Measurements from ENCODE around the gene CDK6. TPM values are rescaled to one million over a fixed set of nuclear protein-coding genes. Genes with fewer than 3 reads are reported as not detected.

Gene CDK6
- total RNA-seq, 1 experiment from 2014 or later = 38.7 TPM

- intact Hi-C loops (cut with micrococcal nuclease) = no loop called here
- 0 out of 2 replicates have a peak, but pooled peaks cover 4% of the 10 kb centered on the region for H4K20me1 ChIP-seq (ENCODE audit: low read length)
- no peaks in the 10 kb centered on the region for H3K9me3 ChIP-seq (ENCODE audit: low read length)
- H3K27ac ChIP-seq (ENCODE audit: low read length) = peak overlapping the region; percentile 54
- no peak overlapping the region for H3K4me2 ChIP-seq (ENCODE audit: low read length)
- TF ChIP-seq EZH2phosphoT487 (IDR thresholded peaks at IDR 0.05; ENCODE audit: borderline replicate concordance, low read length) (no peak), CTCF (conservative IDR thresholded peaks at IDR 0.05; ENCODE audit: low read depth, low read length) (no peak), EZH2 (IDR thresholded peaks at IDR 0.05; ENCODE audit: low read length, unreplicated experiment) (no peak)
- H3K9ac ChIP-seq (ENCODE audit: low read length) = no peak overlapping the region
- H3F3A ChIP-seq (ENCODE audit: low read length, unreplicated experiment) = no peaks in the 10 kb centered on the region
- no peaks in the 10 kb centered on the region for H3K79me2 ChIP-seq (ENCODE audit: low read length)
- peak; percentile 88 for ATAC-seq
- peaks cover 62% of the 10 kb centered on the region for H3K36me3 ChIP-seq (ENCODE audit: low read depth, low read length)
- no peaks in the 10 kb centered on the region for H3K9me2 ChIP-seq (replicated peaks; ENCODE audit: low read length)
- ChIA-PET POLR2A (ENCODE audit: unreplicated experiment) (interaction anchor here (0.7 kb wide), 1 partner anchor 146 kb away, joined by 8 read pairs; no protein-coding TSS in a partner anchor), CTCF (interaction anchor here (0.6 to 1.0 kb wide), 2 partner anchors 34 to 39 kb away, joined by 3 read pairs; partner anchors contain the start of gene RBM48)
- peak; percentile 35 for DNase-seq
- H3K27me3 ChIP-seq (ENCODE audit: low read length) = no peaks in the 10 kb centered on the region
- no peak overlapping the region for H2AFZ ChIP-seq (ENCODE audit: low read length)
- no peak overlapping the region for H3K4me3 ChIP-seq (ENCODE audit: low read length)
- BruUV-seq (replicated peaks) = no TSS peak
- no peaks in the 10 kb centered on the region for H3K4me1 ChIP-seq (ENCODE audit: insufficient read depth, low read length)
Observed at GRCh38 chr7:92567460-92567859, 268.9 kb downstream of the CDK6 start.

- peaks cover 38% of the 10 kb centered on the region for H3K36me3 ChIP-seq (ENCODE audit: low read depth, low read length)
- H3K4me2 ChIP-seq (ENCODE audit: low read length) = no peak overlapping the region
- H3K27ac ChIP-seq (ENCODE audit: low read length) = no peak overlapping the region
- H3K4me3 ChIP-seq (ENCODE audit: low read length) = no peak overlapping the region
- DNase-seq (no peak), ATAC-seq (no peak)
- intact Hi-C loops (cut with micrococcal nuclease) = no loop called here
- ChIA-PET POLR2A (ENCODE audit: unreplicated experiment) (no interaction called here), CTCF (no interaction called here)
- H3F3A ChIP-seq (ENCODE audit: low read length, unreplicated experiment) = no peaks in the 10 kb centered on the region
- no peaks in the 10 kb centered on the region for H3K9me2 ChIP-seq (replicated peaks; ENCODE audit: low read length)
- H3K4me1 ChIP-seq (ENCODE audit: insufficient read depth, low read length) = no peaks in the 10 kb centered on the region
- H2AFZ ChIP-seq (ENCODE audit: low read length) = no peak overlapping the region
- H3K9me3 ChIP-seq (ENCODE audit: low read length) = no peaks in the 10 kb centered on the region
- H3K79me2 ChIP-seq (ENCODE audit: low read length) = no peaks in the 10 kb centered on the region
- H3K9ac ChIP-seq (ENCODE audit: low read length) = no peak overlapping the region
- no peaks in the 10 kb centered on the region for H3K27me3 ChIP-seq (ENCODE audit: low read length)
- no peaks in the 10 kb centered on the region for H4K20me1 ChIP-seq (ENCODE audit: low read length)
- no TSS peak for BruUV-seq (replicated peaks)
- TF ChIP-seq EZH2phosphoT487 (IDR thresholded peaks at IDR 0.05; ENCODE audit: borderline replicate concordance, low read length) (no peak), CTCF (conservative IDR thresholded peaks at IDR 0.05; ENCODE audit: low read depth, low read length) (no peak), EZH2 (IDR thresholded peaks at IDR 0.05; ENCODE audit: low read length, unreplicated experiment) (no peak)
Observed at GRCh38 chr7:92563345-92563744, 273.0 kb downstream of the CDK6 start.

DNA sequence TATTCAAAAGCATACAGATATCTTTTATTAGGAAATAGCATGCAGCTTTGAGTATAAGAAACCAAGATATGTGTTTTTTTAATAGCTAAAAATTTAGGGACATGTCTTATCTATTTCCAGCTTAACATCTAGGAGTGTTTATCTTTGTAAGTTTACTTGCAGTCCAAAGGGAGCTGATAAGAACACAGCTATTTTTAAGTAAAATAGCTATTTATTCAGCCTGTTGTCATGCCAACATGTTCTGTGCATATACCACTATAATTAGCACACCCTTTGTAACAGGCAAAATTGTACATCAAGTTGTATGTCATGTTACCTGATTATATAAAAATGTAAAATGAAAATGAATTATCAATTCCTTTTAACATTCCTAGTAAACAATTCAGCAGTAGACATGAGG, 275.8 kb downstream of the CDK6 start:
- no peak overlapping the region for H2AFZ ChIP-seq (ENCODE audit: low read length)
- no peak overlapping the region for H3K9ac ChIP-seq (ENCODE audit: low read length)
- no peaks in the 10 kb centered on the region for H4K20me1 ChIP-seq (ENCODE audit: low read length)
- H3K4me3 ChIP-seq (ENCODE audit: low read length) = no peak overlapping the region
- ChIA-PET CTCF (no interaction called here), POLR2A (ENCODE audit: unreplicated experiment) (no interaction called here)
- no peak for ATAC-seq
- no TSS peak for BruUV-seq (replicated peaks)
- no peaks in the 10 kb centered on the region for H3F3A ChIP-seq (ENCODE audit: low read length, unreplicated experiment)
- DNase-seq = no peak
- no peaks in the 10 kb centered on the region for H3K4me1 ChIP-seq (ENCODE audit: insufficient read depth, low read length)
- no peak for TF ChIP-seq EZH2 (IDR thresholded peaks at IDR 0.05; ENCODE audit: low read length, unreplicated experiment)
- TF ChIP-seq CTCF (conservative IDR thresholded peaks at IDR 0.05; ENCODE audit: low read depth, low read length) = no peak
- no peak for TF ChIP-seq EZH2phosphoT487 (IDR thresholded peaks at IDR 0.05; ENCODE audit: borderline replicate concordance, low read length)
- intact Hi-C loops (cut with micrococcal nuclease) = no loop called here
- H3K4me2 ChIP-seq (ENCODE audit: low read length) = no peak overlapping the region
- H3K79me2 ChIP-seq (ENCODE audit: low read length) = no peaks in the 10 kb centered on the region
- peaks cover 25% of the 10 kb centered on the region for H3K36me3 ChIP-seq (ENCODE audit: low read depth, low read length)
- no peaks in the 10 kb centered on the region for H3K9me3 ChIP-seq (ENCODE audit: low read length)
- no peaks in the 10 kb centered on the region for H3K9me2 ChIP-seq (replicated peaks; ENCODE audit: low read length)
- H3K27ac ChIP-seq (ENCODE audit: low read length) = no peak overlapping the region
- H3K27me3 ChIP-seq (ENCODE audit: low read length) = no peaks in the 10 kb centered on the region
